ENCODE measurements around the gene GALNT18.

Gene GALNT18

GRCh38 chr11:11408436-11409221 is 213.2 kb downstream of the GALNT18 start:
- DNase-seq (ENCODE audit: low spot score) = no peak

DNA sequence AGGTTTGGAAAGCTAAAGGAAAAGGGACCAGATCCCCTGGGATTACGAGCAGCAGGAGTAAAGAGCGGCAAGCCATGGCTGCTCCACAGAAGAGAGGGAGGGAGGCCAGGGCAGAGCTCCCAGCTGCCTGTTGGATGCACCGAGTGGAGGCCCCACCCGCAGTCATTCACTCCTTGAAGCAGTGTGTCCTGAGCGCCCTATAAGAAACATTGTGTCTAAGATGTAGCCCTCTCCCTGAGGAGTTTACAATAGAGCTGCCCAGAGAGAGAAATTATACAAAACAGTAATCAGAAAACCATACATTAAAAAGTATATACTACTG is 214.1 kb downstream of the GALNT18 start:
- DNase-seq (ENCODE audit: low spot score) = no peak

DNA sequence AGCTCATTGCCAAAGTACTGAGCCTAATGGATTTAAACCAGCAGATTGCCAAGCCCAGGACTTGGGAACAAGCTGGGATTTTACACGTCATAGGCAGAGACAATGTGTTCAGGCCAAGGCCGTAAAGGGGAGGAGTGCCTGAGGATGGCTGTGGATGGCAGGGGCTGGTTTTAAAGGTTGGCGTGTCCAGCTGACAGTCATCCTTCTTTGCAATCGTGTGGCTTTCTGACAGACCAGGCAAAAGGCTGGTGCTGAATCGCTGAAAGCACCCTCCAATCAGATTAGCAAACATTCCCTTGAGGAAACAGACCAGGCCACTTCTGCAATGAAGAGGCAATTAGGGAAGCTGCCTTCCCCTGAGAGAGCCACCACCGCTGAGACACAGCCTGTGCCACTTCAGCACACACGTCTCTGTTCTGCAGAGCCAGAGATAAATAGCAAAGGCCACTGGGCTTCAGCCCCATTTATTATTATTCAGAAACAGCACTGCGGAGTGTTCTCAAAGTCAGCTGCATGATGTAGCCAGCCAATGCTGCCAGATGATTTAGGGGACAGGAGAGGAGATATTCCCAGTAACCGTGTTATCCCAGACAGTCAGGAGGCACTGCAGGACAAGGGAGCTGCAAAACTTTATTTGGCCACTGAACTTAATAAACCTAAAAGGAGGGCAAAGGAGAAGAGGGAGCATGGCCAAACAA is 214.6 kb downstream of the GALNT18 start:
- DNase-seq (ENCODE audit: low spot score) = no peak

GRCh38 chr11:11406652-11407051 is 215.2 kb downstream of the GALNT18 start:
- DNase-seq (ENCODE audit: low spot score) = no peak

GRCh38 chr11:11403763-11404725 is 217.8 kb downstream of the GALNT18 start:
- DNase-seq (ENCODE audit: low spot score) = no peak

GRCh38 chr11:11401960-11402535 is 219.8 kb downstream of the GALNT18 start:
- DNase-seq (ENCODE audit: low spot score) = no peak

DNA sequence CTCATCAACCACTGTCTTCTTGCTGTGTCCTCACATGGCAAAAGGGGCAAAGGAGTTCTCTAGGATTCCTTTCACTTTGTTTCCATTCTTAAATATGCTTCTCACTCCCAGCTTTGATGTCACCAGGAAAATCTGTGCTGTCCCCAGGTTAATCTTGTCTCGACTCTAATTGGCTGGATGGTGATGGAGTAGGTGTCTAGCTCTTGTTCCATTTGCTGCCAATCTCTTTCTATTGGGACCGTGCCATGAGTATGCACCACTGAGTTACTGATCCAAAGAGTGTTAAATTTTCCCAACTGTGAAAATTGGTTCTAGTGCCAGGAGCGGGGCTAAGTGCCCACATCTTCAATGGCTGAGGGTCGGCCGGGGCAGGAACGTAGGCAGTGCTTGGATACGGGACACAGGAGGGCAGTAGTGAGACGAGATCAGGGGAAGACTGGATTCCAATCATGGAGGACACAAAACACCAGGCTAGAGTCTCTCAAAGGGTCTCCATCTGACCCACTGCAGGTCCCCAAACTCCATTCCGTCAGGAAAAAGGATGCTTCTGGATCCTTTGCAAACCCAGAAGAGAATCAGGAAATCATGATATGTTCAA is 221.1 kb downstream of the GALNT18 start:
- no peak for DNase-seq (ENCODE audit: low spot score)

- no peak for DNase-seq (ENCODE audit: low spot score)
Measured at GRCh38 chr11:11400121-11400520, 221.7 kb downstream of the GALNT18 start.

- DNase-seq (ENCODE audit: low spot score) = no peak
Measured at GRCh38 chr11:11397781-11398180, 224.0 kb downstream of the GALNT18 start.

- DNase-seq (ENCODE audit: low spot score) = no peak
Measured at GRCh38 chr11:11397036-11397415, 224.8 kb downstream of the GALNT18 start.

- no peak for DNase-seq (ENCODE audit: low spot score)
Measured at GRCh38 chr11:11396301-11397035, 225.3 kb downstream of the GALNT18 start.

DNA sequence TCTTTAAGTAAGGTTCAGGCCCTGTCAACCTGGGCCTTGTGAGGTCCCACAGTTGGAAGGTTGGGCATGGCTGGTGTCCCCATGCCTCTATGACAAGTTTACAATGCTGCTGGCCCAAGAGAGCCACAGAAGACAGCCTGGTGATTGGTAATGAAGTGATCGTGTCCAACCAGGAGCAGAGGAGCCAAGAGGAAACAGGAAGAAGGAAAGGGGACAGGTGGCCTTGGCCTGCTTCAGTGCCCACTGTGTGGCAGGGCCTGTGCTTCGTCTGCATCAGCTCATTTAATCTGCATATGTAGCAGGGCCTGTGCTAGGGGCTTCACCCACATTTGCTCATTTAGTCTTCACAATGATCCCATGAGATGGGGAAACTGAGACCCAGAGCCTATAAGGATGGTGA is 226.7 kb downstream of the GALNT18 start:
- DNase-seq (ENCODE audit: low spot score) = no peak

- DNase-seq (ENCODE audit: low spot score) = no peak
Measured at GRCh38 chr11:11394241-11394640, 227.6 kb downstream of the GALNT18 start.

DNA sequence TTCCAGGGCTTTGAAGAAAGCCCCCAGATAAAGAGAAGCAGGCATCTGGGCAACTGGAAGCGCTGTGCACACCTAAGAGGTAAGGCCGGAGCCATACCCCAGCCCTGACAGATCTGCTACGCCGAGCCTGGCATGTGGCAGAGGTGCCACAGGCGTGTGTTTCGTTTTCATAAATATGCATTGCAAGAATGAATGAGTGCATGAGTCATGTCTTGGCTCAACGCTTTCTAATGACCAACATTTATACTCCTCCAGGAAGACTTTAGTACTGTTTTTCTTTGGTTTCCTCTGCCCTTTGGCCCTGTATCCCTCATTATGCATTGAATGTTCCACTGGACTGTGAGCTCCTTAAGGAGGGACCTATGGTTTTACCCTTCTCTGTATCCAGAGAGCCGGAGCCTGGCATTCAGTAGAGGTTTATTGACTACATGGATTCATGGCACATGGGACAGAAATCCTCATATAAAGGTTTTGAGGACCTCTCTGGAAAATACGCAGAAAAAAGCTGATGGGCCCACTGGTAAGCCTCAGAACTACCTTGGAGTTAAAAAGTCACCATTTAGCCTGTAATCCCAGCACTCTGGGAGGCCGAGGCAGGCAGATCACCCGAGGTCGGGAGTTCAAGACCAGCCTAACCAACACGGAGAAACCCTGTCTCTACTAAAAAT is 229.9 kb downstream of the GALNT18 start:
- no peak for DNase-seq (ENCODE audit: low spot score)

GRCh38 chr11:11391169-11391568 is 230.6 kb downstream of the GALNT18 start:
- DNase-seq (ENCODE audit: low spot score) = no peak

- DNase-seq (ENCODE audit: low spot score) = no peak
Measured at GRCh38 chr11:11390068-11390771, 231.6 kb downstream of the GALNT18 start.

GRCh38 chr11:11389238-11389637 is 232.6 kb downstream of the GALNT18 start:
- peak; percentile 36 for DNase-seq (ENCODE audit: low spot score)

DNA sequence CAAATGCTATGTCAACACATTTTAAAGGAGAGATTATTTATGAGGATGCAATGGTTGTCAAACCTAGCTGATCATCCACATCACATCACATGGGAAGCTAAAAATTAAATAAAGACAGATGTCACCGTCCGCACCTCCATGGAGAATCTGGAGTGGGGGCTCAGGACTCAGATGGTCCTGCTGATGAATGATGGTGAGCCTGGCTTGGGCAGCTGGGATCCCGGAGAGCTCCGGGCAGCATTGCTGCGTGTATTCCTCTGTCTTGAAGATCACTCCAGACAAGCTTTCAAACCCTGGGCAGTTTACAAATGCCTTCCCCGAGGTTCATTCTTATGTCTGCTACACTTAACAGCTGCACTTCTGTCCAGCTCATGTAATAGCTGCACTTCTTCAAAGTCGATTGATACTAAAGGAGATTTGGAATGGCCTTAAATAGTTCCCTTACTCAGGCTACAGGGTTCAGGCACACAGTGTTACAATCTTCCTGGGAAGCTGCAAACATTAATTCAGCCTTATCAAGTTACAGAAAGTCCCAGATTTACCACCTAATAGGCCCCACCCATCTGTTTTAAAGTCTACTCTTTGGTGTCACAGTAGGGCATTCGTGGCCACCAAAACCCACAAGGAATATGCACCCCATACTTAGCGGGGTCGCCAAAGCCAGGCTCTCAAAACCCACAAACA is 234.0 kb downstream of the GALNT18 start:
- DNase-seq (ENCODE audit: low spot score) = peak; percentile 47

DNA sequence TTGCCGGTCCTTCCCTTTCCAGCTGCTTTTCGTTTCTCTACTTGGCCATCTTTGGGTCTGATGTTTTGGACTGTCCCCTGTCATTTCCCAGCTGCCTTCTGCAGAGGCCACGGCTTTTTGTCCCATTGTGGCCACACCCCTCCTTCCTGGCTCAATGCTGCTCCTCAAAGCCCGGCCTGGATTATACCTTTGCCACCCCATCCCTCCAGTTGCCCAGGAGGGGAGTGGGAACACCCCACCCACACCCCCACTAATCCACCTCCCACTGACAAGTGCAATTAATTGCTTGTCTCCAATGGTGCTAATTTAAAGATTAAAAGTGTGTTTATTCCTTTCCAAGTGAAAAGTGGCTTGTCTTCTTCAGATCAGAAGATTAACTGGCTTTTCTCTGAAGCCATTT is 234.6 kb downstream of the GALNT18 start:
- DNase-seq (ENCODE audit: low spot score) = no peak
